HEK293T (cell line): ENCODE measurements around the gene TEX53.

ENCODE experiments used
- BHLHE40 ChIP-seq: fragments of 450-650 bp; IDR thresholded peaks from 2 replicates; pipeline ENCODE4 v1.6.1; 2016; ENCODE audit warnings: mild to moderate bottlenecking, moderate library complexity, borderline replicate concordance
- CTBP1 ChIP-seq: fragments of 450-650 bp; IDR thresholded peaks from 2 replicates; pipeline ENCODE4 v1.6.1; 2016; ENCODE audit warnings: borderline replicate concordance
- ELF4 ChIP-seq: fragments of 450-650 bp; IDR thresholded peaks from 2 replicates; pipeline ENCODE4 v1.6.1; 2017; ENCODE audit warnings: antibody characterized with exemption
- HDGF ChIP-seq: fragments of 450-650 bp; IDR thresholded peaks from 2 replicates; pipeline ENCODE4 v1.6.1; 2017; ENCODE audit warnings: antibody characterized with exemption, borderline replicate concordance
- NFRKB ChIP-seq: fragments of 450-650 bp; IDR thresholded peaks from 2 replicates; pipeline ENCODE4 v1.6.1; 2016; ENCODE audit warnings: mild to moderate bottlenecking, moderate library complexity
- PKNOX1 ChIP-seq: fragments of 450-650 bp; IDR thresholded peaks from 2 replicates; pipeline ENCODE4 v1.6.1; 2016

GRCh38 chr9:114678795-114679194 lies 21.2 kb upstream of the TEX53 start:
- TF ChIP-seq NFRKB (no peak), CTBP1 (no peak), BHLHE40 (no peak), PKNOX1 (no peak), HDGF (no peak), ELF4 (no peak)
